ENCODE measurements around the gene PDLIM4.

The PDLIM4 gene, protein sequence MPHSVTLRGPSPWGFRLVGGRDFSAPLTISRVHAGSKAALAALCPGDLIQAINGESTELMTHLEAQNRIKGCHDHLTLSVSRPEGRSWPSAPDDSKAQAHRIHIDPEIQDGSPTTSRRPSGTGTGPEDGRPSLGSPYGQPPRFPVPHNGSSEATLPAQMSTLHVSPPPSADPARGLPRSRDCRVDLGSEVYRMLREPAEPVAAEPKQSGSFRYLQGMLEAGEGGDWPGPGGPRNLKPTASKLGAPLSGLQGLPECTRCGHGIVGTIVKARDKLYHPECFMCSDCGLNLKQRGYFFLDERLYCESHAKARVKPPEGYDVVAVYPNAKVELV

DNA sequence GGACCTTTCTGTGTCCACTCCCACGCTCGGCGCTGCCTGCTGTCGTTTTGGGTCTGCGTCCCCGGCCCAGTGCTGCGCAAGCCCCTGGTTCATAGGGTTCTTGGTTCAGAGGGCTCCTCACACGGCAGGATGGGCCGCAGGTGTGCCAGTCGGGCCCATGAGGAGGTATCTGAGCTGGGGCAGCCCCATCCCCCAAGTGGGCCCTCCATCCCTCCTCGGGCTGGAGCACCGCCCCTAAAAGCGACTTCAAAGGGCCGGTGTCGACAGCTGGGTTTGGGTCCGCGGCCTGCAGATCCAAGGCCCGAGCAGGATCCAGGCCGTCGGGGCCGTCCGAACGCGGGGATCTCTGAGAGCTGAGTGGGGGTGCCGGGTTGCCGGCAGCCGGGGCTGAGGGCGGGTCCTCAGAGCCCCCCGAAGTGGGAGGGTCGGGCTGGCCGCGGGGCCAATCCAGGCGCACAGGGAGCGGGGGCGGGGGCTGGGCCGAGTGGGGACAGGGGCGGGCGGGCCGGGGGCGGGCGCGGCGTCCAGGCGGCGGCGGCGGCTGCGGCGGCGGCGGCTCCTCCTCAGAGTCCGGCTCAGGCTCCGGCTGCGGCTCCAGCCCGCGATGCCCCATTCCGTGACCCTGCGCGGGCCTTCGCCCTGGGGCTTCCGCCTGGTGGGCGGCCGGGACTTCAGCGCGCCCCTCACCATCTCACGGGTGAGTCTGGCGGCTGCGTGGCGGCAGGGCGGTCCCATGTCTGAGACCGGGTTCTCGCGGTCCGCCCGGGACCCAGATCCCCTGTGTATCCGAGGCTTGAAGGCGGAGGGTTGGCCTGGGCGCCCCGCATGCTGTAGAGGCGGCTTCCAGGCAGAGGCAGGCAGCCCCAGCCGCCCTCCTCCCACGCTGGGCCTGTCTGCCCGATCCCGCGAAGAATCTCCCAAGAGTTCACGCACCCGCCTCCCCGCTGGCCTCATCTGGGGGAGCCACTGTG lies at the start of gene PDLIM4:
PDLIM4 (plus strand) TSS at position 566 of the 971 bp plus-strand sequence; CDS start at position 605, 39 bp downstream.
- Histone ChIP-seq H3K27me3 (ENCODE audit: control insufficient read depth, insufficient read depth, low read length) (peaks cover 10% of the 10 kb centered on the region), H3K9me3 (ENCODE audit: control insufficient read depth, insufficient read depth, low read length) (no peaks in the 10 kb centered on the region), H3K4me3 (ENCODE audit: low read depth, low read length) (peak within 1 kb of the TSS; percentile 70), H3K4me1 (ENCODE audit: control insufficient read depth, insufficient read depth, low read length) (peaks cover 2% of the 10 kb centered on the region), H3K9ac (ENCODE audit: low read depth, low read length) (peak within 1 kb of the TSS; percentile 41), H3K36me3 (ENCODE audit: control insufficient read depth, insufficient read depth, low read length) (no peaks in the 10 kb centered on the region)

DNA sequence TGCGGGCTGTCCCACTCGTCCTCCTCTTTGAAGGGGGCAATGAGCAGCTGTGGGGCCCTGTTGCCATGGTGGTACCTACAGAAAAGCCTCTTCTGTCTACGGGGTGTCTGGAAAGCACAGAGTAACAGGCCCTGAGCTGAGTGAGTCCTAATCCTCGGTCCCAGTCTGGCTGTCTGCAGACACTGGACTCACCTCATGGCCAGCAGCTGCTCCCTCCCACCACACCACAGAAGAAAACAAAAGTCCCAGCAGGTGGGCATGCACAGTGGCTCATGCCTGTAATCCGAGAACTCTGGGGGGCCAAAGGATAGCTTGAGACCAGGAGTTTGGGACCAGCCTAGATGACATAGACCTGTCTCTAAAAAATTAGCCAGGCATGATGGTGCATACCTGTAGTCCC lies 49.7 kb upstream of the PDLIM4 start:
- Histone ChIP-seq H3K9me3 (ENCODE audit: control insufficient read depth, insufficient read depth, low read length) (no peaks in the 10 kb centered on the region), H3K4me1 (ENCODE audit: control insufficient read depth, insufficient read depth, low read length) (peaks cover 8% of the 10 kb centered on the region), H3K4me3 (ENCODE audit: low read depth, low read length) (no peak overlapping the region), H3K36me3 (ENCODE audit: control insufficient read depth, insufficient read depth, low read length) (no peaks in the 10 kb centered on the region), H3K27me3 (ENCODE audit: control insufficient read depth, insufficient read depth, low read length) (no peaks in the 10 kb centered on the region), H3K9ac (ENCODE audit: low read depth, low read length) (no peak overlapping the region)

DNA sequence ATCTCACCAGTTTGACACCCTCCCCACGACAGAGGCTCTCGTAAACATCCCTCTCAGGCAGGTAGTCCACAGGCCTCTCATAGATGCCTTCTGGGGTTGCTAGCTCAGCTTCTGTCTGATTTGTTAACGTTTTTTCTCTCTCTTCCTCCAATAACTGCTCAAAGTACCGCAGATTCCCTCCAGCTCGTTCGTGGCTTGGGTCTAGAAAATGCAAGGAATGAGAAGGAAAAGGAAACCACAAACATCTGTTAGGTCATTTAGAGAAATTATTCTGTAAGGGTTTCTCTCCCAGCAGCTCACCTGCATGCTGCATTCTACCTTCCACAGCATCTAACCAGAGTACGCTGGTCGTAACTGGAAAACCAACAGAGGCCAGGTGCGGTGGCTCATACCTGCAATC lies 48.4 kb upstream of the PDLIM4 start:
- Histone ChIP-seq H3K36me3 (ENCODE audit: control insufficient read depth, insufficient read depth, low read length) (no peaks in the 10 kb centered on the region), H3K9ac (ENCODE audit: low read depth, low read length) (no peak overlapping the region), H3K4me3 (ENCODE audit: low read depth, low read length) (no peak overlapping the region), H3K27me3 (ENCODE audit: control insufficient read depth, insufficient read depth, low read length) (no peaks in the 10 kb centered on the region), H3K9me3 (ENCODE audit: control insufficient read depth, insufficient read depth, low read length) (no peaks in the 10 kb centered on the region), H3K4me1 (ENCODE audit: control insufficient read depth, insufficient read depth, low read length) (peaks cover 8% of the 10 kb centered on the region)

DNA sequence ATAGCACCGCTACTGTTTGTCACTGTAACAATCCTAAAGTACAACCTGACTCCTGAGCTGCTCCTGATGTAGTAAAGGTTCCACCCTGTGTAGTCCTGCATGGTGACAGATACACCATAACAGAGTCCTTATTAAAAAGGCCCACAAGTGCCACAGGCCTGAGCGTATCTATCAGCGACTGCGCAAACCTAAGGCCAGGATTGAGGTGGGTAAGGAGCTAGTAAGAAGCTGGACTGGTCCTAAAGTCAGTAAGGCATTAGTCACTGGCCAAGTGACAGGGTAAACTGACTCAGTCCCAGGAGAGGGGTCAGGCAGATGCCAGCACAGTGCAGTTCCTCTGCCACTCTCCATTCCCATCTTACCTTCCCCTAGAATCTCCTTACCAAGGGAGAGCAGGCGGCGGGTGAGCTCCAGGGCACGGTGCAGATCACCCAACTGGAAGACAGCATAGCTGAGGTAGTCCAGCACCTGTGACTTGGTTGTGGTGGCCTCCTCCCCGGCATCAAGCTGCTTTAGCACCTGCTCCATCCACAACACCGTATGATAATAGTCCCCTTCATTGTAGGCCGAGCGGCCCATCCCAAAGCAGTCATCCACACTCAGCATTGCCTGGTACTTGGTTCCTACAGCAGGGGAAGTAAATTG lies 47.5 kb upstream of the PDLIM4 start:
- no peak overlapping the region for H3K4me3 ChIP-seq (ENCODE audit: low read depth, low read length)
- no peaks in the 10 kb centered on the region for H3K36me3 ChIP-seq (ENCODE audit: control insufficient read depth, insufficient read depth, low read length)
- H3K9ac ChIP-seq (ENCODE audit: low read depth, low read length) = no peak overlapping the region
- peaks cover 8% of the 10 kb centered on the region for H3K4me1 ChIP-seq (ENCODE audit: control insufficient read depth, insufficient read depth, low read length)
- no peaks in the 10 kb centered on the region for H3K9me3 ChIP-seq (ENCODE audit: control insufficient read depth, insufficient read depth, low read length)
- no peaks in the 10 kb centered on the region for H3K27me3 ChIP-seq (ENCODE audit: control insufficient read depth, insufficient read depth, low read length)

DNA sequence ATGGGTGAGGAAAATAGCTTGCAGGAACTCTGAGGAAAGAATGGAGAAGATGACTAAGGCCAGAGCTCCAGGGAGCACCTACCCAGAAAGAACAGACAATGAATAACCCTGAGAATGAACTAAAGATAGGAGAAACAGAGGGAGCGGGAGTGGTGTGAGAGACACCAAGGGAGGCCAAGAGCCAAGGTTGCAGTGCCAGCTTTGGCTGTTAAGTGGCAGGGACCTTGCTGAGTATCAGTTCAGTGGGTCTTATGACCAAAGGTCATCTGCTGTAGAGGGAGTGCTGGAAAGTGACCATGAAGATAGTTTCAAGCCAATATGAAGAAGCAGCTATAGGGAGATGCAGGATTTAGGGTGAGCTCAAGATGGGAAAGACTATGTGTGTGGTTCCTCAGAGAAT lies 46.6 kb upstream of the PDLIM4 start:
- peaks cover 8% of the 10 kb centered on the region for H3K4me1 ChIP-seq (ENCODE audit: control insufficient read depth, insufficient read depth, low read length)
- no peaks in the 10 kb centered on the region for H3K9me3 ChIP-seq (ENCODE audit: control insufficient read depth, insufficient read depth, low read length)
- H3K9ac ChIP-seq (ENCODE audit: low read depth, low read length) = no peak overlapping the region
- H3K27me3 ChIP-seq (ENCODE audit: control insufficient read depth, insufficient read depth, low read length) = no peaks in the 10 kb centered on the region
- no peaks in the 10 kb centered on the region for H3K36me3 ChIP-seq (ENCODE audit: control insufficient read depth, insufficient read depth, low read length)
- H3K4me3 ChIP-seq (ENCODE audit: low read depth, low read length) = no peak overlapping the region

DNA sequence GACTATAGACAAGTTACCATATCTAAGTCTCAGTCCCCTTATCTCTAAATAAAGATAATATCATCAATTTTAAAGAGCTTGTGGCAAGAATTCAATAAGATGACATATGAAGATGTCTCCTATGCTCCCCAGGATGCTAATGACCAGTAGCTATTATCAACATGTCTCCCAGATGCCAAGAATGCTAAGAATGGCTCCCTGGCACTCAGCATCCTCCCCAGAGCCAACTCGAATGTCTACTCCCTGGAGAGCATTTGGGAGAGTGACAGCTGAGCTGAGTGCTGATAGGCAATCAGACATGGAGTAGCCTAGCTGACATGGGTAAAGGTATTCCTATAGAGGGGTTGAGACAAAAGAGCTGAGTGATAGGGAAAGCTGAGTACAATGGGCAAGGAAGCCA lies 45.7 kb upstream of the PDLIM4 start:
- Histone ChIP-seq H3K27me3 (ENCODE audit: control insufficient read depth, insufficient read depth, low read length) (no peaks in the 10 kb centered on the region), H3K4me3 (ENCODE audit: low read depth, low read length) (no peak overlapping the region), H3K9me3 (ENCODE audit: control insufficient read depth, insufficient read depth, low read length) (no peaks in the 10 kb centered on the region), H3K4me1 (ENCODE audit: control insufficient read depth, insufficient read depth, low read length) (peaks cover 8% of the 10 kb centered on the region), H3K36me3 (ENCODE audit: control insufficient read depth, insufficient read depth, low read length) (no peaks in the 10 kb centered on the region), H3K9ac (ENCODE audit: low read depth, low read length) (no peak overlapping the region)

DNA sequence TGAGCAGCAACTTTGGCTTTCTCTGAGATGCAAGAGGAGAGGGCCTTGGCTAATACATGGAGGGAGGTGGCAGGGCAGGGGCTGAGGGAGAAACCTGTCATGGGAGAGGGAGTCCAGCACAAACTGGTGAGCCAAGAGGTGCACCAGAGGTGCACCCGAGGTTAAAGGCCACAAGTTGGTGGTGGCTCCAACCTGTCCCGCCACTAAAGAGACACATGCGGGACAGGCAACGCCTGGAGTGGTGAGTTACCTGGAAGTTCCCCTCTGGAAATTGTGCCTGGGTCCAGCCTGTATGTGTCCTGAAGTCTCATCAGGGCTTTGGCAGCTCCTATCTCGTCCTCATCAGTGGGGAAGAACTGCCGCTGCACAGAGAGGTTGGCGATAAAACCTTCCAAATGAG lies 43.8 kb upstream of the PDLIM4 start:
- Histone ChIP-seq H3K9me3 (ENCODE audit: control insufficient read depth, insufficient read depth, low read length) (no peaks in the 10 kb centered on the region), H3K4me3 (ENCODE audit: low read depth, low read length) (no peak overlapping the region), H3K4me1 (ENCODE audit: control insufficient read depth, insufficient read depth, low read length) (no peaks in the 10 kb centered on the region), H3K27me3 (ENCODE audit: control insufficient read depth, insufficient read depth, low read length) (no peaks in the 10 kb centered on the region), H3K36me3 (ENCODE audit: control insufficient read depth, insufficient read depth, low read length) (no peaks in the 10 kb centered on the region), H3K9ac (ENCODE audit: low read depth, low read length) (no peak overlapping the region)

DNA sequence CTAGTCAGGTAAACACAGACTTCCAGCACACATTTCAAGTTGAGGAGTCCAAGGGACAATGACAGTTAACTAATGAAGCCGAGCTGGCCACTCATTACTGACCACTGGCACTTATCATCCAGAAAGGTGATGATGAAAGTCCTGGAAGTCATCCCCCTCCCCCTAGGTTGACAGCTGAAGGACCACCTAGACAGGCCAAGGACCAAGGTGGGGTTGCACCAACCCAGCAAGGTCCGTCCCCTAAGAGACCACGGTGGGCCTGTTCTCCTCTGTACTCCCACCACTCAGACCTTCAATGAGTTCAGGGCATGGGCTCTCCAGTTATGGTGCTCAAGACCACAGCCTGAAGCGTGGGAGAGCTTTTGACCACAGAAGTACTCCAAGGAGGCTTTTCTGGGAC lies 43.0 kb upstream of the PDLIM4 start:
- no peaks in the 10 kb centered on the region for H3K36me3 ChIP-seq (ENCODE audit: control insufficient read depth, insufficient read depth, low read length)

DNA sequence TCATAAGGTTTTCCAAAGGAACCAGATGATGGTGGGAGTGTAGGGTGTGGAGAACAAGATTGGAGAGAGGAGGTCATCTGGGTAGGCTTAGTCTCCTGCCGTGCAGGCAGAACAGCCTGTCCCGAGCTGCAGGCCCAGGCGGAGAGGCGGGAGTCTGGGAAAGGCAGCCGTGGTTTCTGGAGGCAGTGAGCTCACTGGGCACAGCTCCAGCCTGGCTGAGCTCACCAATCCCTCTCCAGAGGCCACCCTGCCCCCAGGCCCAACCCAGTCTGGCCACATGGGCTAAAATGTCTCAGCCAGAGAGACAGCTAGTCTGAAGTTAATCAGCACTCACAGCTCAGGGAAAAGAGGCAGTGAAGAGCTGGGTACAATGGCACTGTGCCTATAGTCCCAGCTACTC lies 42.2 kb upstream of the PDLIM4 start:
- Histone ChIP-seq H3K4me1 (ENCODE audit: control insufficient read depth, insufficient read depth, low read length) (no peaks in the 10 kb centered on the region), H3K27me3 (ENCODE audit: control insufficient read depth, insufficient read depth, low read length) (no peaks in the 10 kb centered on the region), H3K4me3 (ENCODE audit: low read depth, low read length) (no peak overlapping the region), H3K9me3 (ENCODE audit: control insufficient read depth, insufficient read depth, low read length) (no peaks in the 10 kb centered on the region), H3K36me3 (ENCODE audit: control insufficient read depth, insufficient read depth, low read length) (no peaks in the 10 kb centered on the region), H3K9ac (ENCODE audit: low read depth, low read length) (no peak overlapping the region)

More for the DNA sequence above, 43.0 kb upstream of the PDLIM4 start:
- Histone ChIP-seq H3K4me1 (ENCODE audit: control insufficient read depth, insufficient read depth, low read length) (no peaks in the 10 kb centered on the region), H3K9ac (ENCODE audit: low read depth, low read length) (no peak overlapping the region), H3K4me3 (ENCODE audit: low read depth, low read length) (no peak overlapping the region), H3K9me3 (ENCODE audit: control insufficient read depth, insufficient read depth, low read length) (no peaks in the 10 kb centered on the region), H3K27me3 (ENCODE audit: control insufficient read depth, insufficient read depth, low read length) (no peaks in the 10 kb centered on the region)

DNA sequence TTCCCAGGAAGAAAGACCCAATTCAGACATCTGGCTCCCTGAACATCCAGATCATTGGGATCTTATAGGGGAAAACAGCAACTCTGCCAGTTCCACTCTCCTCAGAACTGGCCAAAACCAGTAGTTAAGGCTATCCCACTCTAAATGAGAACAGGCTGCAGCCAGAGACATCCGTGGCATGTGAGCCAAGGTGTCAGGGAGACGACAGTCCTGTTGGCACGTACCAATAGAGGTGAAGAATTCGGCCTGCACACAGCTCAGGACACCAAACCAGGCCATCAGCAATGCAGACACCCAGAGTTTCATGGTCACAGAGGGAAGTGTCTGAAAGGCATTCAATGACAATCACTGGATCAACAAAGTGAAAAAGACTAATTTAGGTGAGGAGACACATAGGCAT lies 39.2 kb upstream of the PDLIM4 start:
- Histone ChIP-seq H3K36me3 (ENCODE audit: control insufficient read depth, insufficient read depth, low read length) (no peaks in the 10 kb centered on the region), H3K27me3 (ENCODE audit: control insufficient read depth, insufficient read depth, low read length) (no peaks in the 10 kb centered on the region), H3K4me3 (ENCODE audit: low read depth, low read length) (no peak overlapping the region), H3K4me1 (ENCODE audit: control insufficient read depth, insufficient read depth, low read length) (no peaks in the 10 kb centered on the region), H3K9ac (ENCODE audit: low read depth, low read length) (no peak overlapping the region), H3K9me3 (ENCODE audit: control insufficient read depth, insufficient read depth, low read length) (no peaks in the 10 kb centered on the region)

DNA sequence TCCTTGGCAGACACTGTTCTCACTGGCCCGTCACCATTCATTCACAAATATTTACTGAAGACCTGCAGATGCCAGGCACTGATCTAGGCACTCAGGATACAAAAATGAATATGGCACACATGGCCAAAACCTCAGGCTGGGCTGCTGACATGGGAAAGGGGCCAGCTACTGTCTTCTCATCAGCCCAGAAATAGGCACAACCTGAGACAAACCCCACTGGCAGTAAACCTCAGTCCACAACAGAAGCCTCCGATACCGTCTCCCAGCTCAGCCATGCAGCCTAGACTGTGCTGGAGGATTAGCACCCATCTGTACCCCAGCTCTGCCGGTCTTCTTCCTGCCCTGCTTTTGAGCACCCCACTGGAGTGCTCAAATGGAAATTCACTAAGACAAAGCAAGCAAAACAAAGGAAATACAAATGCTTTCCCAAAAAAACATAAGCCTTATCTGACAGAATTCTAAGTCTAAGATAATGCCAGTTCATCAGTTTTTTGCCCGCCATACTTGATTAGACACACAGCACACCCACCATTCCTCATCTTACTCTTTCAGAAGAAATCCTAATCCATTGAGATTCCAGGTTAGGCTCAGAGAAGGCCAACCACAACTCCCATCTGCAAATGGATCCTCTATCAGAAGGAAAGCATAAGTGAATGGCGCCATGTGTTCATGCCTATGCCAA lies 38.1 kb upstream of the PDLIM4 start:
- H3K9ac ChIP-seq (ENCODE audit: low read depth, low read length) = no peak overlapping the region
- no peak overlapping the region for H3K4me3 ChIP-seq (ENCODE audit: low read depth, low read length)
- no peaks in the 10 kb centered on the region for H3K36me3 ChIP-seq (ENCODE audit: control insufficient read depth, insufficient read depth, low read length)
- H3K27me3 ChIP-seq (ENCODE audit: control insufficient read depth, insufficient read depth, low read length) = no peaks in the 10 kb centered on the region
- H3K9me3 ChIP-seq (ENCODE audit: control insufficient read depth, insufficient read depth, low read length) = no peaks in the 10 kb centered on the region
- H3K4me1 ChIP-seq (ENCODE audit: control insufficient read depth, insufficient read depth, low read length) = no peaks in the 10 kb centered on the region

Data from iPS-15b (cell line).